ENCODE results near the gene MSL1. TPM values are rescaled to one million over a fixed set of nuclear protein-coding genes. Genes with fewer than 3 reads are reported as not detected.

MSL1 gene
- total RNA-seq, 3 donors from 2014 or later, result 63.3 to 68.5 (median 64.1) TPM

DNA sequence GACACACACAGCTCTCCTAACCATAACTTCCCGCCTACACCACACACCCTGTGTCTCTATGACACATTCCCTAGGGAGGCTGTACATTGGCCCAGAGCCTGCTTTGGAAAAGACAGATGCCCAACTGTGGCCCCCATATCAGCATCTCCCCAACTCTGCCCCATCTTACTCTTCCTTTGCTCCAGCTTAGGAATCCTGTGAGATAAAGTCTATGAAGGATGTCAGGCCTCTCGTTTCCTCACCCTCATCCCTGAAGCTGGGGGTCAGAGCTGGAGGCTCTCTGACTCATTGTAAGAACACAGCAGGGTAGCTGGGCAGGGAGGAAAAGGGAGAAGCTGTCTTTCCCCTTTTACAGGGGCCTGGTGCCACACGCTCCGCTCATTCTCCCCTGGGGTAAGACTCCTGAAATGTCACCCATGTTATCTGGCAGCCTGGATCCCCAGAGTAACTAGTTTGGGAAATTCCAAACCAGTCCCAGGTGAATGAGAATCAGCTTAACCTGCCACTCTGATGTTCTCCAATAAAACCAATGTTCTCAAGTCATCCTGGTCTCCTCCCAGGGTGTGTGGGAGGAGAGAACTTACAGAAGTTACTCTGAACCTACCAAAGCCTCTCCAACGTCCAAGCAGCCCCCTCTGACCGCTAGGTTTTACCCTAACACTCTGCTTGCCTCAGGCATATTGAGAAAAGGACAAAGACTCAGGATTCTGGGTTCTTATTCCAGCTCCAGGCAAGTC lies 58.3 kb downstream of the MSL1 start:
- ATAC-seq (no peak), DNase-seq (no peak)
- Mint-ChIP-seq H3K4me1 (ENCODE audit: low read depth) (peaks cover 10% of the 10 kb centered on the region), H3K27me3 (ENCODE audit: low read depth) (no peaks in the 10 kb centered on the region), H3K36me3 (ENCODE audit: insufficient read depth) (peaks cover 5% of the 10 kb centered on the region), H3K9me3 (no peaks in the 10 kb centered on the region), H3K4me3 (no peak overlapping the region)

DNA sequence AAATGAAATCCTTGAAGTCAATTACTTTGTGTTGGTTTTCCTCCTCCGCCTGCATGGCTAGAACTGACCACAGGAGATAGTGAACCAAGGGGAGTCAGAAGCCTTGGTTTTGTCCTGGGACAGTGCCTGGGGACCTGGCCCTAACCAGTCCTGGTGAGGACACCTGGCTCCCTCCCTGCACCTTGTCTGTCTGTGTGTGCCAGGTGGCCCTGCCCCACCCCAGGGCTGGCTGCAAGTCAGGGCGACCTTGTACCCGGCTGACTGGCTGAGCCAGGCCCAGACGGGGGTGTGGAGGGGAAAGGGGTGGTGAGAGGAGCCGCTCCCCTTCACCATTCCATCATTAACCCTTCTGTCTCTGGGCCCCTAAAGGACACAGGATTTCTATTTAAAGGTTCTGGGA lies 58.9 kb downstream of the MSL1 start:
- peaks cover 10% of the 10 kb centered on the region for H3K4me1 Mint-ChIP-seq (ENCODE audit: low read depth)
- ATAC-seq, result no peak
- H3K36me3 Mint-ChIP-seq (ENCODE audit: insufficient read depth), result peaks cover 4% of the 10 kb centered on the region
- no peak overlapping the region for H3K4me3 Mint-ChIP-seq
- H3K9me3 Mint-ChIP-seq, result no peaks in the 10 kb centered on the region
- DNase-seq, result no peak
- H3K27me3 Mint-ChIP-seq (ENCODE audit: low read depth), result no peaks in the 10 kb centered on the region

DNA sequence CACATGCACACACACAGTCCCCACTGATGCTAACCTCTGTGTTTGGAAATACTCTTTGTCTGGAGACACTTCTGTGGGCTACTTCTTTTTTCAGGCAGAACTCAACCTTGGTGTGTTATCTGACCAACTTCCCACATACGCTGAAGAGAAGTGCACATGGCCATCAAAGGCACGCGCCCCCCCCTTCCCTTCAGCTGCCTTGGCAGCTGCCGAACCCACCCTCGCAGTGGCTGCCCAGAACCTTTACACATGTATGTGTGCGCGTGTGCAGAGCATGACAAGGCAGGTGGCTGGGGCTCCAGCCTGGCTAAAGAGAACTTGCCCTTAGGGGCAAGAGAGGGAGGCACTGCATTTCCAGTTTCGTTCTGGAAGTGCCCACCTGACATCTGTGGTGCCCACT lies 59.4 kb downstream of the MSL1 start:
- no peaks in the 10 kb centered on the region for H3K36me3 Mint-ChIP-seq (ENCODE audit: insufficient read depth)
- H3K4me3 Mint-ChIP-seq, result no peak overlapping the region
- no peaks in the 10 kb centered on the region for H3K9me3 Mint-ChIP-seq
- ATAC-seq (no peak), DNase-seq (no peak)
- no peaks in the 10 kb centered on the region for H3K27me3 Mint-ChIP-seq (ENCODE audit: low read depth)
- peaks cover 10% of the 10 kb centered on the region for H3K4me1 Mint-ChIP-seq (ENCODE audit: low read depth)

DNA sequence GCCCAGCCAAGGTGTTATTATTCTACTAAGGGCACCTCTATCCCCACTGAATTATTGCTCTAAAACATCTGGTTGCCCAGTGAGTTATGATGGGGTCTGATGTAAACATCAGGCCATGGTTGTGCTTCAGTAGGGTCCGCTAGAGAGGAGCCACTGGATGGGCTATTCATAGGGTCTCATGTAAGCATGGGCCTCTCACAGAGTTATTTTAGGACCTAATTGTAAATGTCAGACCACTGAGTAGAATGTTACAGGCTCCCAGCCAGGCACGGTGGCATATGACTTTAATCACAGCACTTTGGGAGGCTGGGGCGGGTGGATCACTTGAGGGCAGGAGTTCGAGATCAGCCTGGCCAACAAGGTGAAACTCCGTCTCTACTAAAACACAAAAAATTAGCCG lies 60.8 kb downstream of the MSL1 start:
- no peak for ATAC-seq
- DNase-seq, result no peak
- peaks cover 3% of the 10 kb centered on the region for H3K4me1 Mint-ChIP-seq (ENCODE audit: low read depth)
- no peaks in the 10 kb centered on the region for H3K27me3 Mint-ChIP-seq (ENCODE audit: low read depth)
- no peaks in the 10 kb centered on the region for H3K36me3 Mint-ChIP-seq (ENCODE audit: insufficient read depth)
- no peak overlapping the region for H3K4me3 Mint-ChIP-seq
- H3K9me3 Mint-ChIP-seq, result no peaks in the 10 kb centered on the region

Other genes starting within 250 kb of the MSL1 start
- 1 to 10 TPM; 4.1 to 5.1 (median 4.7) TPM for gene GSDMB, start 203.3 kb upstream of the MSL1 start, total RNA-seq
- gene ORMDL3, start 194.4 kb upstream of the MSL1 start, total RNA-seq, result 10 to 100 TPM; 48.9 to 71.0 (median 52.1) TPM
- not detected for gene LRRC3C, start 194.2 kb upstream of the MSL1 start, total RNA-seq
- 1 to 10 TPM in 1 of 3 donors, under 1 TPM in 2; 0.32 to 1.6 (median 0.41) TPM for gene GSDMA, start 159.0 kb upstream of the MSL1 start, total RNA-seq
- gene PSMD3, start 141.2 kb upstream of the MSL1 start, total RNA-seq, result 100 to 1,000 TPM; 276 to 288 (median 280) TPM
- gene CSF3, start 106.5 kb upstream of the MSL1 start, total RNA-seq, result not detected
- gene MED24, start 67.6 kb upstream of the MSL1 start, total RNA-seq, result 100 to 1,000 TPM; 133 to 140 (median 134) TPM
- 10 to 100 TPM in 2 of 3 donors, 1 to 10 TPM in 1; 6.6 to 12.4 (median 10.3) TPM for gene THRA, start 59.0 kb upstream of the MSL1 start, total RNA-seq
- 10 to 100 TPM; 12.6 to 16.0 (median 13.7) TPM for gene NR1D1, start 21.4 kb upstream of the MSL1 start, total RNA-seq
- gene CASC3, start 18.6 kb downstream of the MSL1 start, total RNA-seq, result 100 to 1,000 TPM; 100 to 108 (median 103) TPM
- 1 to 10 TPM; 5.7 to 6.7 (median 6.1) TPM for gene RAPGEFL1, start 55.5 kb downstream of the MSL1 start, total RNA-seq
- gene WIPF2, start 97.3 kb downstream of the MSL1 start, total RNA-seq, result 10 to 100 TPM; 21.3 to 24.6 (median 22.1) TPM
- gene CDC6, start 165.9 kb downstream of the MSL1 start, total RNA-seq, result 10 to 100 TPM; 67.3 to 94.0 (median 83.6) TPM
- 10 to 100 TPM; 46.5 to 61.9 (median 48.7) TPM for gene RARA, start 187.2 kb downstream of the MSL1 start, total RNA-seq
- not detected for gene GJD3, start 242.8 kb downstream of the MSL1 start, total RNA-seq